GM21423 (cell line): ENCODE data around the gene GYPC.
A peak's percentile ranks its signal among the peaks of the same experiment; 100 is the strongest.
"Not testable (repeated sequence)": the region's sequence is repeated elsewhere in the genome, so short reads cannot be mapped to it uniquely, and the experiment has no call there.

Experiments used
- ATAC-seq: cut with Tn5 transposase; IDR thresholded peaks from one replicate; pipeline ENCODE4 v1.9.1; 2021; ENCODE audit warnings: mild to moderate bottlenecking, moderate library complexity; ENCODE audit not compliant: unreplicated experiment

Gene GYPC

DNA sequence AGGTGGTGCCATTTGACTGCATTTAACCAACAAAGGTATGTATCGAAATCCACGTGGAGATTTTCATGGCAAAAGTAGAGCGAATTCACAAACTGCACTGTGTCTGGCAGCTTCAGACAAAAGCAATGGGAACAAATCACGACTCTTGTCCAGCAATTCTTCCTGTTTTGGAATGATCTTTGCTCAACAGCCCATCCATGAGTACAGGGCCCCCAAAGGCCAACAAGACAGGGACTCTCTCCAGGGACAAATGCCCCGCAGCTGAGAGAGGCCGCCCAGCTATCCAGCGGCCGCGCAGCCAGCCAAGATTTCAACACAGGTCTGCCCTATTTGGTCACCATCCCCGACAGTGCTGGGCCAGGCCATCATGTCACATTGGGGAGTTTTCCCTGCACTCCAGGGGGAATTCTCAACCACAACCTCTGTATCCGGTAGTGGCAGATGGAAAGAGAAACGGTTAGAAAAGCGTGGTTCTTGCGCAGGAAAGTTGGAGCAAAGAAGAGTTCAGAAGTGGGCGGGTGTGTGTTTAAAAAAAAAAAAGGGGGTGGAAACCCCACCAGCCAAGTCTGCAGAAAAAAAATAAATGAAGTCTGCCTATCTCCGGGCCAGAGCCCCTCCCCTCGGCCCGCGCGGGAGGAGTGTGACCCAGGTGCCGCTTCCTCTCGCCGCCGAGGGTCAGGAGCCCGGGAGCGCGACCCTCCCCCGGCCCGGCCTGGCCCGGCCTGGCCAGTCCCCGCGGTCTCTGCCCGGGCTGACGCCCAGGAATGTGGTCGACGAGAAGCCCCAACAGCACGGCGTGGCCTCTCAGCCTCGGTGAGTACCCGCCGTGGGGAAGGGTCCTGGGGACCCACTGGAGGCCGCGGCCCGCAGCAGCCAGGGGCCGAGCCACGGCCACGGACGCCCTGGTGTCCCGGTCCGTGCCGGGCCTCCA, at the start of gene GYPC:
Gene GYPC, plus strand, starts transcription at position 659 of the 931 bp plus-strand sequence. Its CDS starts 106 bp downstream, at position 765.
- peak; percentile 30 for ATAC-seq

DNA sequence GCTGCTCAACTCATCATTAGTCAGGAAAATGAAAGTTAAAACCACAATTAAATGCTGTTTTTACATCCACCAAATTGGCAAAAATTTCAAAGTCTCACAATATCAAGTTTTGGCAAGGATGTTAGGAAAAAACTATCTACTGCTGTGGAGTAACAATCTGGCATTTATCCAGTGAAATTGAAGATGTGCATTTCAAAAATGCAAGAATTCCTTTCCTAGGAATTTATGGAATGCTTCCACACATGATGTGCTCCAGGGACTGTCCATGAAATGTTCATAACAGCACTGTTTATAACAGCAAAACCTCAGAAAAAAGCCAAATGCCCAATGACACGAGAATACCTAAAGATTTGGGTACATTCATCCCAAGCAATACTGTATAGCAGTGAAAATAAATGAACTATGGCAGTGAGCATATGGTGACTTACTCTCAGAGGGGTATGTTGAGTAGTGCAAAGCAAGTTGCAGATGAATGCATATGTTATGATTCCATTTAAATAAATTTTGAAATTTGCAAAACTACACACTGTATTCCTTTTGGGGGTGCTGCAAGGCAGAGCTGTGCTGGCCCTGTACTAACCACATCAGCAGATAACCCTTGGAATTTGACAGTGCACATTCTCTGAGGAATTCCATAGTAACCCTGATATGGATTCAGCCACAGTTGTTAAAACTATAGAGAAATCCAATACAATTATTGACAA, 41.3 kb upstream of the GYPC start:
- ATAC-seq: no peak

- peak; percentile 64 for ATAC-seq
Measured at GRCh38 chr2:126616606-126617069, 39.3 kb upstream of the GYPC start.

DNA sequence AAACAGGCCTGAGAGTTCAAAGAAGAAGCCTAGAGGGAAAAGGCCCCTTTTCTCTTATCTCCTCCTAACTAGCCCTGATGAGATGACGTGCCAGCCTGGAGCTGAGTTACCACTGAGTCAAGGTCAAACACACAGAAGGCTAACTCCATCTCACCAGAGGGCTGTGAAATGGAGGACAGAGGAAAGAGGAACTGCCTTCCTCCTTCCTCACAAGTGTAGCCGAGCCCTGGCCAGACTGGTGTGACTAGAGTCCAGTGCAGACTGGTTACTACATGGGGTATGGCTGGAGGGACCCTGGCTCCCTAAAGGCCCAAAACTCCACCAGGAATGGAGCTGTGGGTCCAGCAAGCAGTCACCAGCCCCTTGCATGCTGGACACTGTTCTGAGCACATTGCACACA, 35.7 kb upstream of the GYPC start:
- no peak for ATAC-seq

DNA sequence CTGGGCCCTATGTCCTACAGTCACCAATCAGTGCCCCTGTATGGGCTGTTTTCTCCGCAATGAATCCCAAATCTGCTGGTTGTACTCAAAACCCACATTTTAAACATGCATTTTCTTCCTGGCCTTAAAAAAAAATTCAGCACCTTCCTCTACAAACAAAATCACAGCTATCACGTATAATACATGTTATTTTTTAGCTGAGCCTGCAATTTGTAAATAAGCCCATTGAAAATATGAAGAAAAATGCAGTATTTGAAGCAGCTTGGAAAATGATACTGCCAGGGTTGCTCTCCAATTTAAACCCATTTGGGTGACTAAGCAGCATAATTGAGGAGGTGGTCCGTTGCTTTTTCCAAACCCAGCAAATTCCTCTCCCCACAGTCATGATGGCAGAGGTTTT, 33.0 kb upstream of the GYPC start:
- no peak for ATAC-seq

- ATAC-seq: no peak
Measured at GRCh38 chr2:126627643-126628042, 28.3 kb upstream of the GYPC start.

DNA sequence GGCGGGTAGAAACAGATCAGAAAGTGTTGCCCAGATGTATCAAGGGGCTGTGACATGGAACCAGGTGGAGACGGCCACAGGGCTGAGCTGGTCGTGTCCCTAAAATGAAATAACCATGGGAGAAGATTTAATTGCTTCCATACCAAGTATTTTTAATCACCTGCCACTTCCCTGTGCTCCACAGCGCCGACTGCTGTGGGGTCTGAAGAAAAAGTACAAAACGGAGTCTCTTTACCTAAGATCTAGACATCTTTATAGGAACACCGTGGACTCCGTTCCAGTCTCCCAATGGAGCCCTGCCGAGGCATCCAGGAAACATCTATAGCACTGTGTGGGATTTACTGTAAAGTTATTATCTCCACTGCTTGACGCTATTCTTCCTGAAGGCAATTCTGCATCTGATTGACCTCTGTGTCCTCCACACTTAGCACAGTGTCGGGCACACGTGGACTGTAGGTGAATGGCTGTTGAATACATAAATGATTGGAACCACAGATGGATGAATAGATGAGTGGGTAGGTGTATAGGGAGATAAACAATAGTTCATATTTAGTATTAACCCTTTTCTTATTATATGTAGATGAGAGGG, 21.6 kb upstream of the GYPC start:
- ATAC-seq: no peak

DNA sequence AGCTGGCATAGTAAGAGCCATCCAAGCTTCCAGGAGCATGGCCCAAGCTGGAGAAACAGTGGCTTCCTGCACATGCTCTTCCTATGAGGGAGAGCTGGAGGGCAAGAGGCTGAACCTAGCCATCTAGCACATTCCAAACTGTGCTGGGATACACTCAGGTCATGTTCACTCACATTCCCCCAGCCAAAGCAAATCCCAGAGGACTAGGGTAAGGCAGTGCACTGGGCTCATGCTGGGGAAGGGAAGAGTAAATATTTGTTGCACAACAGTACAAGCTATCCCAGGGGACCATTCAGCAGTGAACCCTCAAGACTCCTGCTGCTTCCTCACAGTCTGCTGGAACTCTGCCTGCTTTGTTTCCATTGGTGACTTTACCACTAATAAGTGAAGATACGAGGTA, 20.7 kb upstream of the GYPC start:
- no peak for ATAC-seq

DNA sequence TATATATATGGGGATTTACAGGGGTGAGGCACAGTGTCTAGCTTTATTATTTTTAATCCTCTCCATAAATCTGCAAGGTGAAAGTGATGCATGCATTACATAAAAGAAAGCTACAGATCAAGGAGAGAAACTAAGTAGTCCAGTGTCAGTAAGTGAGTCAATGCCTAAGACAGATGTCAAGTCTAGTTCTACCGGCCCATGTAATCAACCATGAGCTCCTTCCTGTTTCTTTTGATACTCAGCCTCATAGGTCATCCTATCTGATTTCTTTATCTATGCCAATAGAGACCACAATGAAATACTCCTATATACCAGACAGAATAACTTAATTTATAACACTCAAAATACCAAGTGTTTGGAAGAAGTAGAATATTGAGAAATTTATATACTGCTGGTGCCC, 20.2 kb upstream of the GYPC start:
- ATAC-seq: no peak

DNA sequence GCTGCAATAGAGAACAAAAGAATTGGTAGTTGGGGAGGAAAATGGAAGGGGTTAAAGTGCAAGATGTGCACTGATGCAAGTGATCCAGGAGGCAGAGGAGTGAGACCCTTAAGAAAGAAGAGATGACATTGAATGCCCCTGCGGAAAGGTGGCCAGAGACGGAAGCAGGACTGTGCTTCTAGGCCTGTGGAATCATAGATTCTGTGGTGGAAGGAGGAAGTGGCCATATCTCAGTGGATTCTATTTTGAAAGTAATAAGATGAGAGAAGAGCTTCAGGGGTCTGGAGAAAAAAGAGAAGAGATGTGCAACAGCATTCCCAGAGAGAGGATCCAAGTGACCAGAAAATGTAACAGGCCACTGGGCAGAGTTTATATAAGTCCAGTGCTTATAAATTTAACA, 18.6 kb upstream of the GYPC start:
- no peak for ATAC-seq

GRCh38 chr2:126638746-126639145, 17.2 kb upstream of the GYPC start:
- no peak for ATAC-seq

DNA sequence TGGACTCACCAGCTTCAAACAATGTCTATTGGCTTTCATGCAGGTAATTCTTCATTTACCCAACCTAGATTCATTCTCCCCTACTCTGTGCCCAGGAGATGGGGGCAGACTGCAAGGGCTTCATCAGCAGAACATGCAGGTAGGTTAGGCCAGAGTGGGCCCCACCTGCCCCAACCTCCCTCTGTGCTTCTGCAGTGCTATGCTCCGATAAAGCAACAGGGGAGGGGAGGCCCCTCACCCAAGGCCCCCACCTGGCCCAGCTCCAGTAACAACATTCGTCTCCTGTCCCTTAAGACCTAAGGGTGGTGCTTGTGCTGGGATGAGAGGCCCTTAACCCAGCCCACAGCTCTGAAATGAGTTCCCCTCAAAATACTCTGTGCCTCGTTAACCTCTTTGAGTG, 16.7 kb upstream of the GYPC start:
- no peak for ATAC-seq

- ATAC-seq: peak; percentile 33
Measured at GRCh38 chr2:126641294-126641693, 14.7 kb upstream of the GYPC start.

GRCh38 chr2:126642031-126642430, 13.9 kb upstream of the GYPC start:
- ATAC-seq: no peak

GRCh38 chr2:126643431-126643830, 12.5 kb upstream of the GYPC start:
- ATAC-seq: no peak

- no peak for ATAC-seq
Measured at GRCh38 chr2:126643972-126644371, 12.0 kb upstream of the GYPC start.

GRCh38 chr2:126644630-126645191, 11.2 kb upstream of the GYPC start:
- ATAC-seq: peak; percentile 82

DNA sequence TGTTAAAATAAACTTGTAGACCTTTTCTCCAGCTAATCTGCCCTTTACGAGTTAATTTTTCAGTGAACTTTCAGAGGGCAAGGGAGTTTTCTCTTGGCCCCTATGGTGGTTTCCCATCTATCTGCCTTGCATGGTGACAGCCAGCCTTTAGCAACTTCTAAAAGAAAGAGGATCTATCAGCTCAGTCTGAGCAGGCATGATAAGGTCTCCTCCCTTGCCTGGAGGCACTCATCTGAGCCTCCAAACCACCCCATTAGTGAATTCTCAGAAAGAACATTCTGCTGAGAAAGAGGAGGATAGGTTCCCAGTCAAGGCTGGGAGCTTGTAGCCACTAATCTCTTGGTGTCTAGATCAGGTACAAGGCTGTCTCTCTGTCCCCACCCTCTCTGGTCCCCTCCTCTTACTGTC, 10.7 kb upstream of the GYPC start:
- peak; percentile 67 for ATAC-seq

DNA sequence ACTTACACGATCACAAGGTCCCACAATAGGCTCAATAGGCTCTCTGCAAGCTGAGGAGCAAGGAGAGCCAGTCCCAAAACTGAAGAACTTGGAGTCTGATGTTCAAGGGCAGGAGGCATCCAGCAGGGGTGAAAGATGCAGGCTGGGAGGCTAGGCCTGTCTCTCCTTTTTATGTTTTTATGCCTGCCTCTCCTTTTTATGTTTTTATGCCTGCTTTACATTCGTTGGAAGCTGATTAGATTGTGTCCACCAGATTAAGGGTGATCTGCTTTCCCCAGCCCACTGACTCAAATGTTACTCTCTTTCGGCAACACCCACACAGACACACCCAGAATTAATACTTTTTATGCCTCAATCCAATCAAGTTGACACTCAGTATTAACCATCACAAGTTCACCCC, 9.9 kb upstream of the GYPC start:
- ATAC-seq: no peak

DNA sequence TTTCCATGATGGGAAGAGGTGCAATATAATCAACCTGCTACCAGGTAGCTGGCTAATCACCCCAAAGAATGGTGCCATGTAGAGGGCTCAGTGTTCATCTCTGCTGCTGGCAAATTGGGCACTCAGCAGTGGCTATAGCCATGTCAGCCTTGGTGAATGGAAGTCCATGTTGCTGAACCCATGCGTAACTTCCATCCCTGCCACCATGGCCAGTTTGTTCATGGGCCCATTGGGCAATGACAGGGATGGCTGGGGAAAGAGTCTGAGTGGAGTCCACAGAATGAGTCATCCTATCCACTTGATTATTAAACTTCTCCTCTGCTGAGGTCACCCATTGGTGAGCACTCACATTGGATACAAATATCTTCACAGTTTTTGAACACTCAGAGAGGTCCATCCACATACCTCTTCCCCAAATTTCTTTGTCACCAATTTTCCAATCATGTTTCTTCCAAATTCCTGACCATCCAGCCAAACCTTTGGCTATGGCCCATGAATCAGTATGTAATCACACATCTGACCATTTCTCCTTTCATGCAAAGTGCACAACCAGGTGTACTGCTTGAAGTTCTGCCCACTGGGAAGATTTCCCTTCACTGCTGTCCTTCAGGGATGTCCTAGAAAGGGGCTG, 8.1 kb upstream of the GYPC start:
- ATAC-seq: not testable (repeated sequence)

GRCh38 chr2:126648345-126648786, 7.6 kb upstream of the GYPC start:
- ATAC-seq: not testable (repeated sequence)
